ENCODE results near the gene TRIM50. TPM values are rescaled to one million over a fixed set of nuclear protein-coding genes. Genes with fewer than 3 reads are reported as not detected.

TRIM50 gene
- total and polyA plus RNA-seq, 7 donors, result 0.07 to 3.0 (median 0.69) TPM; not detected in 2

- DNase-seq, result no peak
- WGBS, 2 donors, result 92 to 93% methylated on average over 7 of the region's 7 CpGs
- H3K4me1 ChIP-seq, result peaks cover 0 to 10% (median 6%) of the 10 kb centered on the region in 4 donors
- no peaks in the 10 kb centered on the region for H3K36me3 ChIP-seq
- intact Hi-C loops (cut with DNase I), result loop anchor here (10.0 kb wide), 1 partner anchor 54 kb away; no protein-coding TSS in a partner anchor
- TF ChIP-seq, protein P1, sequence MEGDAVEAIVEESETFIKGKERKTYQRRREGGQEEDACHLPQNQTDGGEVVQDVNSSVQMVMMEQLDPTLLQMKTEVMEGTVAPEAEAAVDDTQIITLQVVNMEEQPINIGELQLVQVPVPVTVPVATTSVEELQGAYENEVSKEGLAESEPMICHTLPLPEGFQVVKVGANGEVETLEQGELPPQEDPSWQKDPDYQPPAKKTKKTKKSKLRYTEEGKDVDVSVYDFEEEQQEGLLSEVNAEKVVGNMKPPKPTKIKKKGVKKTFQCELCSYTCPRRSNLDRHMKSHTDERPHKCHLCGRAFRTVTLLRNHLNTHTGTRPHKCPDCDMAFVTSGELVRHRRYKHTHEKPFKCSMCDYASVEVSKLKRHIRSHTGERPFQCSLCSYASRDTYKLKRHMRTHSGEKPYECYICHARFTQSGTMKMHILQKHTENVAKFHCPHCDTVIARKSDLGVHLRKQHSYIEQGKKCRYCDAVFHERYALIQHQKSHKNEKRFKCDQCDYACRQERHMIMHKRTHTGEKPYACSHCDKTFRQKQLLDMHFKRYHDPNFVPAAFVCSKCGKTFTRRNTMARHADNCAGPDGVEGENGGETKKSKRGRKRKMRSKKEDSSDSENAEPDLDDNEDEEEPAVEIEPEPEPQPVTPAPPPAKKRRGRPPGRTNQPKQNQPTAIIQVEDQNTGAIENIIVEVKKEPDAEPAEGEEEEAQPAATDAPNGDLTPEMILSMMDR (IDR thresholded peaks at IDR 0.05), result no peak
- TF ChIP-seq EP300 (IDR thresholded peaks at IDR 0.05) (no peak), POLR2A (IDR thresholded peaks at IDR 0.05) (no peak), POLR2AphosphoS5 (IDR thresholded peaks at IDR 0.05) (no peak)
- no peaks in the 10 kb centered on the region for H3K9me3 ChIP-seq
- no peak overlapping the region for H3K27ac ChIP-seq
- no peaks in the 10 kb centered on the region for H3K27me3 ChIP-seq
- H3K4me3 ChIP-seq, result no peak overlapping the region
Observed at GRCh38 chr7:73340514-73340913, 12.6 kb upstream of the TRIM50 start.

- Histone ChIP-seq H3K9me3 (no peaks in the 10 kb centered on the region), H3K36me3 (no peaks in the 10 kb centered on the region), H3K27me3 (no peaks in the 10 kb centered on the region), H3K4me1 (peaks cover 0 to 10% (median 6%) of the 10 kb centered on the region in 4 donors), H3K4me3 (no peak overlapping the region), H3K27ac (no peak overlapping the region)
- WGBS, 2 donors, result 69 to 80% methylated on average over 10 of the region's 10 CpGs
- TF ChIP-seq POLR2A (IDR thresholded peaks at IDR 0.05) (no peak), POLR2AphosphoS5 (IDR thresholded peaks at IDR 0.05) (no peak), EP300 (IDR thresholded peaks at IDR 0.05) (no peak)
- TF ChIP-seq, protein P1 (IDR thresholded peaks at IDR 0.05), result no peak
- DNase-seq, result no peak
- intact Hi-C loops (cut with DNase I), result no loop called here
Observed at GRCh38 chr7:73338321-73338720, 10.4 kb upstream of the TRIM50 start.

DNA sequence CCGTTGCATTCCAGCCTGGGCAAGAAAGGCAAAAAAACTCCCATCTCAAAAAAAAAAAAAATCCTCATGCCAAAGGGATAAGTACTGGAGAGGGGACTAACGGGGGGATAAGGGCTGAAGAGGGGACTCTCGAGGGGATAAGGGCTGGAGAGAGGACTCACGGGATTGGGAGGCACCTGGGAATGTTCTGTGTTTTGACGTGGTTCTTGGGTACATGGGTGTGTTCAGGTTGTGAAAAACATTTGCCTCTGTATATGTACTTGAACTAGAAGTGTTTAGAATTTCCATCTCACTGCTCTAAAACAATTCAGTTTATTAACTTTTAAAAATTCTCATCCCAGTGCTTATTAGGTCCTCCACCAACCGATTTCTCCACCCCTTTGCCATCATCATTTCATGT is 4.6 kb upstream of the TRIM50 start:
- Histone ChIP-seq H3K4me3 (no peak overlapping the region), H3K9me3 (no peaks in the 10 kb centered on the region), H3K4me1 (no peaks in the 10 kb centered on the region), H3K36me3 (no peaks in the 10 kb centered on the region), H3K27me3 (peaks cover 0 to 6% (median 0%) of the 10 kb centered on the region in 3 donors), H3K27ac (no peak overlapping the region)
- WGBS, 2 donors, result 70 to 76% methylated on average over 6 of the region's 6 CpGs
- TF ChIP-seq, protein P1 (IDR thresholded peaks at IDR 0.05), result no peak
- TF ChIP-seq EP300 (IDR thresholded peaks at IDR 0.05), result no peak
- no peak for TF ChIP-seq POLR2AphosphoS5 (IDR thresholded peaks at IDR 0.05)
- TF ChIP-seq POLR2A (IDR thresholded peaks at IDR 0.05), result no peak
- intact Hi-C loops (cut with DNase I), result no loop called here
- no peak for DNase-seq

DNA sequence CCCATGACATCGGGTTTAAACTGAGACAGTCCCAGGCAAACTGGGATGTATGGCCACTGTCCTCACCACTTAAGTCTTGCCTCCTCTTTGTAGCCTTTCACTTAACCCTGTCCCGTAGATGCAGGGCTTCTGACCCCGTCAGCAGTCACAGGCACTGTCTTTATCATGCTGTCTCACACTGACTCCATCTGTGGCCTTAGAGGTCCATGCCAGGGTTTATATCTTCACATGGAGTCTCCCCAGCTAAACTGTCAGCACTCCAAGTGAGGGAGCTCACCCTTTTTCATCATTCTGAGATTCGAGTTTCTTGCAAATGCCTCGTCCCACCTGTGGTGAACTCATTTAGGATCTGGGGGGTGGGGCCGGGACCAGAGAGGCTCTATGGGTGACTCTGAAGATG is 2.9 kb upstream of the TRIM50 start:
- peaks cover 0 to 6% (median 0%) of the 10 kb centered on the region in 3 donors for H3K27me3 ChIP-seq
- H3K9me3 ChIP-seq, result no peaks in the 10 kb centered on the region
- no peak for DNase-seq
- 78 to 80% methylated on average over 6 of the region's 6 CpGs for WGBS, 2 donors
- H3K36me3 ChIP-seq, result no peaks in the 10 kb centered on the region
- H3K27ac ChIP-seq, result no peak overlapping the region
- no peak for TF ChIP-seq POLR2A (IDR thresholded peaks at IDR 0.05)
- TF ChIP-seq, protein P1 (IDR thresholded peaks at IDR 0.05), result no peak
- no peak for TF ChIP-seq EP300 (IDR thresholded peaks at IDR 0.05)
- TF ChIP-seq POLR2AphosphoS5 (IDR thresholded peaks at IDR 0.05), result no peak
- no peaks in the 10 kb centered on the region for H3K4me1 ChIP-seq
- intact Hi-C loops (cut with DNase I), result no loop called here
- H3K4me3 ChIP-seq, result no peak overlapping the region
